ENCODE measurements around the gene MT1X. TPM values are rescaled to one million over a fixed set of nuclear protein-coding genes. Genes with fewer than 3 reads are reported as not detected.
"Not testable (repeated sequence)": the region's sequence is repeated elsewhere in the genome, so short reads cannot be mapped to it uniquely, and the experiment has no call there.

Gene MT1X
- total RNA-seq, 8 experiments from 2014 or later: 21.9 to 1,765 (median 42.9) TPM

DNA sequence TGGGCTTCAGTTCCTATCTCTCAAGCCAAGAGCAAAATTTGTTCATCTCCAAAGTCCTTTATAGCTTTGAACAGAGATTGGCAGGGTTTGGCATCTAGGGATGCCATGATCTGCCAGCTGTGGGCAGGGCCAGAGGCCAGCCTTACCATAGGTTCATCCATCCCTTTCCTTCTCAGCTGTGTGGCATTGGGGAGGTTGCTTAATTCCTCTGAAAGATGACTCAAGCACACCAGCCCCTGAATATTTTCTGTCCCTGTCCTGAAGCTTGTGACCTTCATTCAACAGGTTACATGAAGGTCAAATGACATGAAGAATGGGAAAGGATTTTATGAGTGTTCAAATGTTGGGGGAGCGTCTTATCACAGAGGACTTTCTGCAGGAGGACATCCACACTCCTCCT is 17.8 kb upstream of the MT1X start:
- H3K27ac ChIP-seq: no peak overlapping the region
- 67 to 90% (median 73%) methylated on average over 1 of the region's 1 CpG; no CpG with 5 or more reads in 6 of the 10 experiments for WGBS, 10 experiments

DNA sequence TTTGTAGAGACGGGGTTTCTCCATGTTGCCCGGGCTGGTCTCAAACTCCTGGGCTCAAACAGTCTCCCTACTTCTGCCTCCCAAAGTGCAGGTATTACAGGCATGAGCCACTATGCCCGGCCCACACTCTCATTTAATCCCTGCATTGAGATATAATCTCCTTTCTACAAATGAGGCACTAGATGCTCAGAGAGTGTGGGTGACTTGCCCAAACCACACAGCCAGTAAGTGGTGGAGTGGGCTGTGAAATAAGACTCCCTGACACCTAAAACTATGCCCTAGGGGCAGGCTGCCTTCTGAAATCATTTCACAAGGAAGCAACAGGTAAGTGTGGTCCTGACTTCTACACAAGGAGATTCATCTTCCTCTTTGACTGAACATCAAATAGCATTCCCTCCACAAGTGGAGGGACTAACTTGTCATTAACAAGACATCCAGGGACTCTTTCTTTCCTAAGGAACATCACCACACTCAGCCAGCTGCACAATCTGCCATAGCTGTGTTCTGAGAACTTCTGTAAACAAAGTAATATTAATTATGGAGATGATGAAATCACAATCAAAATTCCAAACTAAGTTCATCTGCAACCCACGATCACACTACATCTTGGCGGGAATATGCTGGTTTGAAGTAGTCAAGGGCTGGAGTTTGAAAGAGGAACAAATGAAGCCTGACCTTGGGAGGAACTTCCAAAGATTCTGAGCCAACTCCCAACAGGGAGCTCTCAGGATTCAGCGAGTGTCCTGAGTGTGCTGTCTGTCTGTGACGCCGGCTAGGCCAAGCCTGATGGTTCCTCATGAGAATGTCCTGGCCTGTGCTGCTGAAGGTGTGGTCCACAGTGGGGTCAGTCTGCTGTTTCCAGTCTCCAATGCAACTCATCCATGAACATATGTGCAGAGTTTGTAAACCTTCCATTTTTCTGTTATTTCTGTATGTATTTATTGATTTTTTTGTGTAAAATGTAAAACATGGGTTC is 16.7 kb upstream of the MT1X start:
- H3K27ac ChIP-seq; H3K4me3 ChIP-seq; ATAC-seq (replicated peaks in 6 of 8); in situ Hi-C loops (cut with MboI; ENCODE audit: low pct_unique_long_range_greater_than_20kb in 2 of 9, low sequenced_read_pairs in 9 of 9, unreplicated experiment in 9 of 9): not testable (repeated sequence)
- peaks cover 5 to 16% of the 10 kb centered on the region in 2 donors for H3K4me1 ChIP-seq (replicated peaks in 1 of 2)
- 15 to 72% (median 45%) methylated on average over 2 to 7 of the region's 8 CpGs; no CpG with 5 or more reads in 4 of the 10 experiments for WGBS, 10 experiments

More for the DNA sequence above, 17.8 kb upstream of the MT1X start:
- Histone ChIP-seq H3K4me1 (replicated peaks in 1 of 2) (peaks cover 5 to 11% of the 10 kb centered on the region in 2 donors), H3K4me3 (no peak overlapping the region)
- in situ Hi-C loops (cut with MboI; ENCODE audit: low pct_unique_long_range_greater_than_20kb in 2 of 9, low sequenced_read_pairs in 9 of 9, unreplicated experiment in 9 of 9): no loop called here
- no peak for ATAC-seq (replicated peaks in 6 of 8)

- in situ Hi-C loops (cut with MboI; ENCODE audit: low pct_unique_long_range_greater_than_20kb in 2 of 9, low sequenced_read_pairs in 9 of 9, unreplicated experiment in 9 of 9): no loop called here
- 0 to 100% (median 36%) methylated on average over 1 to 14 of the region's 46 CpGs; no CpG with 5 or more reads in 2 of the 10 experiments for WGBS, 10 experiments
- ATAC-seq (replicated peaks in 6 of 8): peak; percentile 59 to 93 (median 83)
- Histone ChIP-seq H3K27ac (no peak within 1 kb of the TSS), H3K4me3 (peak within 1 kb of the TSS in 1 of 5 donors; percentile 13), H3K4me1 (replicated peaks in 1 of 2) (peaks cover 0 to 10% of the 10 kb centered on the region in 2 donors)
These were observed 14.4 kb upstream of the MT1X start, which contains the start of gene MT1G for GRCh38 chr16:56667581-56668571. TSS of gene MT1G (minus strand) at chr16:56668065. CDS start at chr16:56667993, 72 bp downstream.

GRCh38 chr16:56669005-56669839 is 13.0 kb upstream of the MT1X start, which contains the start of gene MT1H:
TSS of gene MT1H (plus strand) at chr16:56669814. CDS start at chr16:56669885, 71 bp downstream.
- ATAC-seq (replicated peaks in 6 of 8): peak in 4 of 8 experiments; percentile 12 to 32 (median 26)
- H3K27ac ChIP-seq: no peak within 1 kb of the TSS
- peaks cover 2 to 13% of the 10 kb centered on the region in 2 donors for H3K4me1 ChIP-seq (replicated peaks in 1 of 2)
- WGBS, 10 experiments: 4 to 93% (median 48%) methylated on average over 5 to 9 of the region's 38 CpGs; no CpG with 5 or more reads in 6 of the 10 experiments
- no peak within 1 kb of the TSS for H3K4me3 ChIP-seq
- in situ Hi-C loops (cut with MboI; ENCODE audit: low pct_unique_long_range_greater_than_20kb in 2 of 9, low sequenced_read_pairs in 9 of 9, unreplicated experiment in 9 of 9): no loop called here

GRCh38 chr16:56669840-56670619 is 12.2 kb upstream of the MT1X start:
- ATAC-seq (replicated peaks in 6 of 8): no peak
- Histone ChIP-seq H3K4me1 (replicated peaks in 1 of 2) (peaks cover 8 to 18% of the 10 kb centered on the region in 2 donors), H3K4me3 (no peak overlapping the region)

DNA sequence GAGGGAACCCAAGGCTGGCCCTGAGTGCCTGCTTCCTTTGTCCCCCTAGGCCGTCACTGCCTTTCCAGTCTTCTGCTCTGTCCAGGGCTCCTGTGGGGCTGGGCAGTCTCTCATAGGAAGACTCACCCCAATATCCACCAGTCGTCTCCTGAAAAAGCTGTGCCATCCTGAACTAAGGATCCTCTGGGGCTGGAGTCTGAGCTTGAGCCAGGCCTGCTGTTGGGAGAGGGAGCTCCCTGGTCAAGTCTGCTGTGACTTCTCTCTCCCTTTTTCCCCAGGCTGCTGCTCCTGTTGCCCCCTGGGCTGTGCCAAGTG is 11.7 kb upstream of the MT1X start:
- H3K27ac ChIP-seq: no peak overlapping the region
- WGBS, 10 experiments: 67% methylated on average over 1 of the region's 2 CpGs; no CpG with 5 or more reads in 9 of the 10 experiments
- H3K4me1 ChIP-seq (replicated peaks in 1 of 2): peaks cover 10 to 23% of the 10 kb centered on the region in 2 donors
- H3K4me3 ChIP-seq: no peak overlapping the region
- ATAC-seq (replicated peaks in 6 of 8): no peak
- in situ Hi-C loops (cut with MboI; ENCODE audit: low pct_unique_long_range_greater_than_20kb in 2 of 9, low sequenced_read_pairs in 9 of 9, unreplicated experiment in 9 of 9): no loop called here

More at GRCh38 chr16:56669840-56670619, 12.2 kb upstream of the MT1X start:
- WGBS, 10 experiments: 0 to 80% (median 14%) methylated on average over 1 to 9 of the region's 19 CpGs; no CpG with 5 or more reads in 3 of the 10 experiments
- no peak overlapping the region for H3K27ac ChIP-seq
- in situ Hi-C loops (cut with MboI; ENCODE audit: low pct_unique_long_range_greater_than_20kb in 2 of 9, low sequenced_read_pairs in 9 of 9, unreplicated experiment in 9 of 9): no loop called here

GRCh38 chr16:56671691-56672090 is 10.6 kb upstream of the MT1X start:
- H3K27ac ChIP-seq; H3K4me3 ChIP-seq; in situ Hi-C loops (cut with MboI; ENCODE audit: low pct_unique_long_range_greater_than_20kb in 2 of 9, low sequenced_read_pairs in 9 of 9, unreplicated experiment in 9 of 9): not testable (repeated sequence)
- 28 to 67% (median 54%) methylated on average over 1 to 2 of the region's 2 CpGs; no CpG with 5 or more reads in 7 of the 10 experiments for WGBS, 10 experiments
- ATAC-seq (replicated peaks in 6 of 8): peak in 1 of 8 experiments; percentile 6
- H3K4me1 ChIP-seq (replicated peaks in 1 of 2): peaks cover 10 to 27% of the 10 kb centered on the region in 2 donors

- H3K27ac ChIP-seq; ATAC-seq (replicated peaks in 6 of 8); H3K4me3 ChIP-seq; in situ Hi-C loops (cut with MboI; ENCODE audit: low pct_unique_long_range_greater_than_20kb in 2 of 9, low sequenced_read_pairs in 9 of 9, unreplicated experiment in 9 of 9): not testable (repeated sequence)
- H3K4me1 ChIP-seq (replicated peaks in 1 of 2): peaks cover 10 to 27% of the 10 kb centered on the region in 2 donors
- 50 to 86% (median 71%) methylated on average over 1 to 2 of the region's 3 CpGs; no CpG with 5 or more reads in 4 of the 10 experiments for WGBS, 10 experiments
These were observed 10.1 kb upstream of the MT1X start for GRCh38 chr16:56672171-56672570.

DNA sequence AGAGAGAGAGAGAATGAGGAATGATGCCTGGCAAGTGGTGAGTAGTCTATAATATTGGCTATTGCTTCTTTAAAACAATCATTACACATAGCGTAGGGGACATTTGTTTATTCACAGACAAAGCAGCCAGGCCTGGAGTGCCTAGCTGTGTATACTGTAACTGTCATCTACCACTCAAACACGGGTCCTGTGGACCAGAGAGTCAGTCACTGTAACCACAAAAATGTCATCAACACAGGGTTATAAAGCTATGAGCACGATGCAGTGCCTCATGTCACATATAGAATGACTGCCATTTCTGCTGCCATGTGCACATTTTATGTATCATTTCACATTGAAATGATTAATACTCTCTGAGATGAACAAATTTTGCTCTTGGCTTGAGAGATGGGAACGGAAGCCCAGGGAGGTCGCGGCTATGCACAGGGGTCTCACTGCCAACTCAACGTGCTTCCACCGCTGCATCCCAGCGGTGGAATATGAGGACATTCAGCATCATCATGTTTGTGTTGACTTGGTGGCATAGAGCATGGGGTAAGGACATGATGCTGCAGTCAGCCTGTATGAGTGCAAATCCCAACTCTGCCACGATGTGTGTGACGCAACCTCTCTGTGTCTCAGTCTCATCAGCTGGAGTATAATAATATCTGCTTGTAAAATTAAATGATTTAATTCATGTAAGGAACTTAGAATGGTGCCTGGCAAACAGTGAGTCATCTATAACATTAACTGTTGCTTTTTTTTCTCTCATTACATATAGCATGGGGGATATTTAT is 9.3 kb upstream of the MT1X start:
- in situ Hi-C loops (cut with MboI; ENCODE audit: low pct_unique_long_range_greater_than_20kb in 2 of 9, low sequenced_read_pairs in 9 of 9, unreplicated experiment in 9 of 9): no loop called here
- Histone ChIP-seq H3K4me3 (no peak overlapping the region), H3K4me1 (replicated peaks in 1 of 2) (peaks cover 10 to 27% of the 10 kb centered on the region in 2 donors), H3K27ac (no peak overlapping the region)
- ATAC-seq (replicated peaks in 6 of 8): no peak
- WGBS, 10 experiments: 30 to 87% (median 75%) methylated on average over 1 to 10 of the region's 11 CpGs

- H3K4me3 ChIP-seq: no peak overlapping the region
- WGBS, 10 experiments: 0 to 80% (median 40%) methylated on average over 1 to 11 of the region's 12 CpGs; no CpG with 5 or more reads in 3 of the 10 experiments
- in situ Hi-C loops (cut with MboI; ENCODE audit: low pct_unique_long_range_greater_than_20kb in 2 of 9, low sequenced_read_pairs in 9 of 9, unreplicated experiment in 9 of 9): no loop called here
- peak; percentile 52 to 94 (median 70) for ATAC-seq (replicated peaks in 6 of 8)
- H3K4me1 ChIP-seq (replicated peaks in 1 of 2): peaks cover 10 to 24% of the 10 kb centered on the region in 2 donors
- no peak overlapping the region for H3K27ac ChIP-seq
These were observed 8.3 kb upstream of the MT1X start for GRCh38 chr16:56673921-56674320.
